HuH-7.5 (cell line): ENCODE measurements around the gene ASTN2.

ENCODE experiments used
- DNase-seq: peaks from one replicate; pipeline ENCODE4 v3.0.0; 2011; ENCODE audit warnings: low spot score

ASTN2 gene

DNA sequence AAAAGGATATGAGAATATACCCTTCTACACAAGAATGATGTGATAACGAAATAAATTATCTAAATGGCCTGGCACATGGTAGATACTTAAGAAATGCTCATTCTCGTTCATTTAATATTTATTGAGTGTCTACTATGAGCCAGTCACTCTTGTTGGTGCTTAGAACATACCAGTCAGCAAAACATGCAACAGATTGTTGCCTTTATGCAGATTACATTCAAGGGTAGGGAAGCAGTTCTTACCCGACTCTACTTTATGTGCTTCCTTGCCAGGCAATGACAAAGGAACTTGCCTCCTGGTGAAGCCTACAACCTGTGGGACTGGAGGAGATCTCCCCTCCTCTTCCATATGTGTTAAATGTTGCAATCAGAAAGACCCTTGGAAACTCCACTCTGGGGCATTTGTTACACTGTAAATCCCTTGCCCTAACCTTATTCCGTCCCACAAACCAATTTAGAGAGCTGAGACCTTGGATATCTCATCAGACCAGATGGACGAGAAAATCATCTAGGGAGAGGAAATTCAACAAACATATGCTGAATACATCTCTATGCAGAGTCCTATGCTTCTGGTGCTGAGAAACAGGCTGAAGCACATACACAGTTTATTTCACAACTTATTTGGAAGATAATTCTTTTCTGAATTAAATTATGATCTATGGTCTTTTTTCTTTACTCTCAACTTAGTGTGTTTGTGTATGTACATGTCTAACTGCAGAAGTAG lies 855.9 kb downstream of the ASTN2 start:
- DNase-seq = no peak

GRCh38 chr9:116558035-116558434 lies 856.8 kb downstream of the ASTN2 start:
- no peak for DNase-seq

DNA sequence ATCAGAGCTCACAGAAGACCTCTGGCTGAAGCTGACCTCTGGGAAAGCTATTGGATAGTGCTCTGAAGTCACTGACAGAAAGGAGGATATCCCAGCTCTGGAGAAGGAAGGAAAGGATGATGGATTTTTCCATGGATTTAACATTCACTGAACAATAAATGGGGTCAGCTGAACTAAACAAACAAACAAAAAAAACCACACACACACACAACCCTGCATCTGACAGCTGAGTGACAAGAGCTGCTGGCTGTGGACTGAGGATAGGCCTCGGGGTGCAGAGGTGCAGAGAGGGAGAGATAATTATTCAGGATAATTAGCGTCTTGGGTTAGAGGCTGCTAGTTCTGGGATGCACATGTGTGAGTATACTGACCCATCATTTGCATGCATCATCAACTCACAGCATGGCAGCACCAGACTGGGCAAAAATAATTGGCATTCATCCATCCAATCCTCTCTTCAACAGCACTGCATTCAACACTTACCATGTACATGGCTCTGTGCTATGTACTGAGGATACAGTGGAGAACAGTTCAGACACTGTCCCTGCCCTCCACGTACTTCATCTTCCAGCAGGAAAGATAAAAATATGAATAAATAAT lies 859.2 kb downstream of the ASTN2 start:
- DNase-seq = no peak

GRCh38 chr9:116555119-116555518 lies 859.7 kb downstream of the ASTN2 start:
- DNase-seq = no peak

GRCh38 chr9:116550696-116551436 lies 864.0 kb downstream of the ASTN2 start:
- DNase-seq = no peak

DNA sequence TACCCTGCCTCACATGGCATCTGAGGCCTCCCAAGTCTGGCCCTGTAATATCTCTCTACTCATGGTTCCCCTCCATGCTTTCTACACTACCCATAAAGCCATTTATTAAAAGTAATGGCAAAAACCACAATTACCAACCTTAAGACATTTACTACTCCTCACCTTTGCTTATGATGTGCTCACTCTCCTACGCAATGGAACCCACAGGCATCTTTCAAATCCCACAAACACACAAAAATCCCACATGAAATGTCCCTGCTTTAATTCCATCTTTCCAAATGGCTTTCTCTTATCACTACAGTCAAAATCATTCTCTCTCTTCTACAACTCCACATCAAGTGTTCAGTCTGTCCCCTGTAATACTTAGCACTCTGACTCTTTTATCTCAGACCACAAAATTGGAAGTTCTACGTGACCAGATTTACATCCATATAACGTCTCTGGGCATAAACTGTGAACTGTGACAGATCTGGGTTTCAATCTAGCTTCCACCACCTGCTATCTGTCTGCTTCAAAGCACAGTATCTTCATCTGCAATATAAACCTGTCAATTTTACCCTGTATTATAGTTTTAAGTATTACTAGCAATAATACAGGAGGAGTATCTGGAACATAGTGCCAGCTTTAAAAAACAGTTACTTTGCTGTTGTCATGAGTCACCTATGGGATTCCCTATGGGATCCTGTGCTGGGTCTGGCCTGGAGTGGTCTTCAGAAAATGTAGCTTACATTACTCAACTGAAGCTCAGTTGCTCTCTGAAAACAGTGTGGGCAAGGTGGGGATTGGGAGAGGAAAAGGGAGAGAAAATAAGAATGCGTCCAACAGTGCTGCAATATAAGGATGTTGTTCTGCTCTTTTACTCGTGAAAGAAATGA lies 864.8 kb downstream of the ASTN2 start:
- DNase-seq = no peak

- DNase-seq = peak; percentile 66
Measured at GRCh38 chr9:116549061-116549664, 865.7 kb downstream of the ASTN2 start.

GRCh38 chr9:116547729-116548426 lies 867.0 kb downstream of the ASTN2 start:
- no peak for DNase-seq

DNA sequence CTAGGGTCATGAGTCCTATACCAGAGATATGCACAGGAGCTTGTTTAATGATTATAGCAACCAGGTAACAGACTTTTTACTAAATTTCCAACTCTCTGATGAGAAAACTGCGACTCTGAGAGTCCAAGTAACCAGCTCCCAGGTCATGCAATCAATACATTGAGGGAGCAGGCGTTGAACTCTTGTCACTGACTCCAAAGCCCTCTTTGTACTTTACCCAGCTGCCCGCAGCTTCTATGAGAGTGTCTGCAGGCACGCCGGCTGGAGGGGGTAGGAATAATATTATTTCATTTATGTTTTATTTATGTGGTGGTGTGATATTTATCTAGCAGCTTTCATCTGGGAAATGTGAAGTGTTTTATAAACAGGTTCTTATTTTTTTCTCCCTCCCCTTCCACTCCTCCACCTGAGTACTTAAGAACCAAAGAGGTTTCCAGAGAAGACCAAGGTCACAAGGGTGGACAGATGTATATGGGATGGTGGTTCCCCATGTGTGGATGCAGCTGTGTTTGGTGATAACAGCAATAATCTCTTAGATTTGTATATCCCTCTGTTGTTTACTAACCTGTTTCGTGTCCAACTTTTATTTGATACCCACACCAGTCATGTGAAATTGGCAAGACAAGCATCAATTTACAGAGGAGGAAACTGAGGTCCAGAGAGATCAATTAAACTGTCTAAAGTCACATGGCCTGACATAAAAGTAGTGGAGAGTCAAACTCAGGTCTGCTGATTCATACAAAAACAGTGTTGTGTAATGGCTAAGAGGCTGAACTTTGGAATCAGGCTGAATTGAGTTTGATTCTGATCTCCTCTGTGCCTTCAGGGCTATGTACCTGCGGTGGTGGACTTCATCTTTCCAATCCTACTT lies 867.9 kb downstream of the ASTN2 start:
- no peak for DNase-seq

- no peak for DNase-seq
Measured at GRCh38 chr9:116544896-116545295, 870.0 kb downstream of the ASTN2 start.

GRCh38 chr9:116543731-116544400 lies 871.0 kb downstream of the ASTN2 start:
- DNase-seq = no peak

- no peak for DNase-seq
Measured at GRCh38 chr9:116541402-116541801, 873.5 kb downstream of the ASTN2 start.

DNA sequence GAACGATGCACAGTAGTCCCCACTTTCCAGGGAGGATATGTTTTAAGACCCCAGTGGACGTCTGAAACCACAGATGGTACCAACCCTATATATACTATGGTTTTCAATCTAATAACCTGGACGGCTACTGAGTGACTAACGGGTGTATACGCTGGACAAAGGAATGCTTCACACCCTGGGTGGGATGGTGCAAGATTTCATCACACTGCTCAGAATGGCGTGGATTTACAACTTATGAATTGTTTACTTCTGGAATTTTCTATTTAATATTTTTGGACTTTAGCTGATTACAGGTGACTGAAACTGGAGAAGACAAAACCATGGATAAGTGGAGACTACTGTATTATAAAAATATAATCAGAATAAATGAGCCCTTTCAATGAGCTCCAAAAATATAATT lies 875.3 kb downstream of the ASTN2 start:
- no peak for DNase-seq

DNA sequence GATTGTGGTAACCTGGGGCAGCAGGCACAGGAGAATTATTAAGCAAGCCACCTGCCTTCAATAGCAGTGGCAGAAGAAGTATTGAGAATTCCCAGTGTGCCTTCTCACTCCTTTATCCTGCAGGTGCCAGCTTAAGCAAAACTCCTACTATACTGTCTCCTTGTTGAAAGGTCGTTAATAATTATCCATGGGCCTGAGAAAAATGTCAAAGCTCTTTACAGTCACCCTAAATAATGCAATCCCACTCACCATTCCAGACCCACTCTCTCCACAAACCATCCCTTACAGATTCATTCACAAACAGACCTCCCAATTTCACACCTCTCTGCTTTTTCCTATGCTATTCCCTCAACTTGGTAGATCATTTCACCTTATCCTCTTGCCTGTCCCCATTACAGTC lies 889.2 kb downstream of the ASTN2 start:
- DNase-seq = no peak

- DNase-seq = no peak
Measured at GRCh38 chr9:116524778-116525470, 889.9 kb downstream of the ASTN2 start.

DNA sequence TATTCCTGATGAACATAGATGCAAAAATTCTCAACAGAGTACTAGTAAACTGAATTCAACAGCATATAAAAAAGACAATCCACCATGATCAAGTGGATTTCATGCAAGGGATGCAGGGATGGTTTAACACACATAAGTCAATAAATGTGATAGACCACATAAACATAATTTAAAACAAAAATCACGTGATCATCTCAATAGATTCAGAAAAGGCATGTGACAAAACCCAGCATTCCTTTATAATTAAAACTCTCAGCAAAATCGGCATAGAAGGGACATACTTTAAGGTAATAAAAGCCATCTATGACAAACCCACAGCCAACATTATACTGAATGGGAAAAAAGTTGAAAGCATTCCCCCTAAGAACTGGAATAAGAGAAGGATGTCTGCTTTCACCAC lies 894.6 kb downstream of the ASTN2 start:
- DNase-seq = no peak

DNA sequence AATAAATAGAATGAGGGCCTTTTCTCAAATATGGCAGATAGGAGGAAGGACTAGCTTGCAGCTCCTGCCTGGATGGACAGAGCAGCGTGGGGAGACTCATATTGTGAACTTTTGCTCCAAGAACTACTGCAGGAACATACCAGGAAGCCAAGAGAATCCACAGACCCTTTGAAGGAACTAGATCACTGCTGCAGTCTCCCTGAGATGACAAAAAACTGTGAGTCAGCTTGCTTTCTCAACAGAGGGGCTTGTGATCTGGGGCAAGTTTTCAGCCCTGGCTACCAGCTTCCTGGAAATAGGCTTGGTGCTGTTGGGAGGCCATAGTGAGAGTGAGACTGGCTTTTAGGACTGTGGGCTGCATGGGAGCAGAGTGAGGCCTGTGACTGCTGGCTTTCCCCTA lies 898.4 kb downstream of the ASTN2 start:
- no peak for DNase-seq

GRCh38 chr9:116515541-116515940 lies 899.3 kb downstream of the ASTN2 start:
- DNase-seq = no peak

GRCh38 chr9:116506685-116507084 lies 908.2 kb downstream of the ASTN2 start:
- no peak for DNase-seq
